ENCODE measurements around the gene PGBD5.

The PGBD5 gene

GRCh38 chr1:230394134-230394533, 32.0 kb downstream of the PGBD5 start:
- no peak for TF ChIP-seq CTCF (conservative IDR thresholded peaks at IDR 0.05; ENCODE audit: low read depth)
- no peak overlapping the region for H3K27ac ChIP-seq
- POLR2A ChIA-PET (ENCODE audit: low non-redundant PET) = no interaction called here
- no peak for DNase-seq (ENCODE audit: low spot score)
- CTCF ChIA-PET = no interaction called here

- CTCF ChIA-PET = no interaction called here
- TF ChIP-seq CTCF (conservative IDR thresholded peaks at IDR 0.05; ENCODE audit: low read depth) = no peak
- POLR2A ChIA-PET (ENCODE audit: low non-redundant PET) = no interaction called here
- no peak for DNase-seq (ENCODE audit: low spot score)
- no peak overlapping the region for H3K27ac ChIP-seq
These were observed 32.4 kb downstream of the PGBD5 start for GRCh38 chr1:230393722-230394121.

- ChIA-PET POLR2A (ENCODE audit: low non-redundant PET) (no interaction called here), CTCF (no interaction called here)
- no peak overlapping the region for H3K27ac ChIP-seq
- DNase-seq (ENCODE audit: low spot score) = no peak
- no peak for TF ChIP-seq CTCF (conservative IDR thresholded peaks at IDR 0.05; ENCODE audit: low read depth)
These were observed 33.1 kb downstream of the PGBD5 start for GRCh38 chr1:230392920-230393521.

- ChIA-PET CTCF (no interaction called here), POLR2A (ENCODE audit: low non-redundant PET) (no interaction called here)
- TF ChIP-seq CTCF (conservative IDR thresholded peaks at IDR 0.05; ENCODE audit: low read depth) = no peak
- no peak overlapping the region for H3K27ac ChIP-seq
- no peak for DNase-seq (ENCODE audit: low spot score)
These were observed 33.6 kb downstream of the PGBD5 start for GRCh38 chr1:230392536-230392909.

GRCh38 chr1:230391776-230392535, 34.2 kb downstream of the PGBD5 start:
- CTCF ChIA-PET = no interaction called here
- H3K27ac ChIP-seq = no peak overlapping the region

GRCh38 chr1:230390371-230390770, 35.8 kb downstream of the PGBD5 start:
- DNase-seq (ENCODE audit: low spot score) = no peak
- POLR2A ChIA-PET (ENCODE audit: low non-redundant PET) = no interaction called here
- TF ChIP-seq CTCF (conservative IDR thresholded peaks at IDR 0.05; ENCODE audit: low read depth) = no peak
- no peak overlapping the region for H3K27ac ChIP-seq
- CTCF ChIA-PET = no interaction called here

More at GRCh38 chr1:230391776-230392535, 34.2 kb downstream of the PGBD5 start:
- no peak for TF ChIP-seq CTCF (conservative IDR thresholded peaks at IDR 0.05; ENCODE audit: low read depth)
- no peak for DNase-seq (ENCODE audit: low spot score)
- POLR2A ChIA-PET (ENCODE audit: low non-redundant PET) = no interaction called here
